ENCODE results near the gene ADD3.

- TF ChIP-seq EZH2 (IDR thresholded peaks at IDR 0.05; ENCODE audit: borderline replicate concordance, low read length) (no peak), CTCF (conservative IDR thresholded peaks at IDR 0.05 in 1 of 2, IDR thresholded peaks at IDR 0.05 in 1 of 2; ENCODE audit: extremely low read depth in 1 of 2, insufficient read depth in 1 of 2, low read depth in 1 of 2, low read length in 2 of 2) (no peak)
Observed at GRCh38 chr10:110169586-110169985, 161.8 kb downstream of the ADD3 start.

All from mammary epithelial cell (primary cell).